KOPT-K1 (cell line): ENCODE data around the gene MAP3K3.

Experiments
- H3K27ac ChIP-seq: fragments of 200-600 bp; sonication (generic); 2 replicates; pipeline ENCODE4 v1.5.1; 2016; ENCODE audit warnings: antibody characterized with exemption, mild to moderate bottlenecking, low read depth, low read length; ENCODE audit not compliant: poor library complexity, severe bottlenecking
- H3K36me3 ChIP-seq: fragments of 200-600 bp; sonication (generic); 2 replicates; pipeline ENCODE4 v1.5.1; 2017; ENCODE audit warnings: antibody characterized with exemption, mild to moderate bottlenecking, low read length, moderate library complexity; ENCODE audit not compliant: insufficient read depth
- H3K9me3 ChIP-seq: fragments of 200-600 bp; sonication (generic); 2 replicates; pipeline ENCODE4 v1.5.1; 2017; ENCODE audit warnings: antibody characterized with exemption, low read length, mild to moderate bottlenecking; ENCODE audit not compliant: insufficient read depth, poor library complexity, severe bottlenecking

Gene MAP3K3

GRCh38 chr17:63634163-63634562 lies 11.9 kb downstream of the MAP3K3 start:
- Histone ChIP-seq H3K27ac (no peak overlapping the region), H3K9me3 (no peaks in the 10 kb centered on the region), H3K36me3 (peaks cover 38% of the 10 kb centered on the region)

GRCh38 chr17:63634816-63635215 lies 12.6 kb downstream of the MAP3K3 start:
- H3K36me3 ChIP-seq = peaks cover 38% of the 10 kb centered on the region
- no peaks in the 10 kb centered on the region for H3K9me3 ChIP-seq
- no peak overlapping the region for H3K27ac ChIP-seq

- Histone ChIP-seq H3K9me3 (no peaks in the 10 kb centered on the region), H3K36me3 (peaks cover 38% of the 10 kb centered on the region), H3K27ac (no peak overlapping the region)
Measured at GRCh38 chr17:63635290-63635689, 13.1 kb downstream of the MAP3K3 start.

- Histone ChIP-seq H3K36me3 (peaks cover 38% of the 10 kb centered on the region), H3K9me3 (no peaks in the 10 kb centered on the region), H3K27ac (no peak overlapping the region)
Measured at GRCh38 chr17:63635787-63636186, 13.6 kb downstream of the MAP3K3 start.

- Histone ChIP-seq H3K36me3 (peaks cover 38% of the 10 kb centered on the region), H3K9me3 (no peaks in the 10 kb centered on the region), H3K27ac (no peak overlapping the region)
Measured at GRCh38 chr17:63639125-63639524, 16.9 kb downstream of the MAP3K3 start.

GRCh38 chr17:63640038-63640437 lies 17.8 kb downstream of the MAP3K3 start:
- no peak overlapping the region for H3K27ac ChIP-seq
- peaks cover 34% of the 10 kb centered on the region for H3K36me3 ChIP-seq
- no peaks in the 10 kb centered on the region for H3K9me3 ChIP-seq

- no peak overlapping the region for H3K27ac ChIP-seq
- no peaks in the 10 kb centered on the region for H3K9me3 ChIP-seq
- peaks cover 29% of the 10 kb centered on the region for H3K36me3 ChIP-seq
Measured at GRCh38 chr17:63641692-63642448, 19.7 kb downstream of the MAP3K3 start.

- H3K36me3 ChIP-seq = peaks cover 31% of the 10 kb centered on the region
- H3K9me3 ChIP-seq = no peaks in the 10 kb centered on the region
- H3K27ac ChIP-seq = no peak overlapping the region
Measured at GRCh38 chr17:63644846-63645245, 22.6 kb downstream of the MAP3K3 start.

GRCh38 chr17:63645775-63646487 lies 23.7 kb downstream of the MAP3K3 start:
- H3K27ac ChIP-seq = no peak overlapping the region
- peaks cover 31% of the 10 kb centered on the region for H3K36me3 ChIP-seq
- H3K9me3 ChIP-seq = no peaks in the 10 kb centered on the region

GRCh38 chr17:63646488-63646806 lies 24.2 kb downstream of the MAP3K3 start:
- no peaks in the 10 kb centered on the region for H3K9me3 ChIP-seq
- peaks cover 35% of the 10 kb centered on the region for H3K36me3 ChIP-seq
- H3K27ac ChIP-seq = no peak overlapping the region

GRCh38 chr17:63647065-63647725 lies 25.0 kb downstream of the MAP3K3 start:
- H3K9me3 ChIP-seq = no peaks in the 10 kb centered on the region
- H3K27ac ChIP-seq = no peak overlapping the region
- peaks cover 37% of the 10 kb centered on the region for H3K36me3 ChIP-seq

- H3K36me3 ChIP-seq = peaks cover 45% of the 10 kb centered on the region
- H3K27ac ChIP-seq = no peak overlapping the region
- H3K9me3 ChIP-seq = no peaks in the 10 kb centered on the region
Measured at GRCh38 chr17:63647936-63648335, 25.7 kb downstream of the MAP3K3 start.

GRCh38 chr17:63649813-63650212 lies 27.6 kb downstream of the MAP3K3 start:
- Histone ChIP-seq H3K9me3 (no peaks in the 10 kb centered on the region), H3K27ac (no peak overlapping the region), H3K36me3 (peaks cover 61% of the 10 kb centered on the region)

GRCh38 chr17:63652106-63652505 lies 29.9 kb downstream of the MAP3K3 start:
- Histone ChIP-seq H3K27ac (no peak overlapping the region), H3K9me3 (no peaks in the 10 kb centered on the region), H3K36me3 (peaks cover 50% of the 10 kb centered on the region)

- no peaks in the 10 kb centered on the region for H3K9me3 ChIP-seq
- H3K36me3 ChIP-seq = peaks cover 45% of the 10 kb centered on the region
- H3K27ac ChIP-seq = no peak overlapping the region
Measured at GRCh38 chr17:63653050-63653449, 30.8 kb downstream of the MAP3K3 start.
